GM12875 (cell line): ENCODE results near the gene UTP3.
"Not testable (repeated sequence)": the region's sequence is repeated elsewhere in the genome, so short reads cannot be mapped to it uniquely, and the experiment has no call there.

ENCODE experiments used
- H3K4me3 ChIP-seq: one replicate; pipeline ENCODE4 v1.5.1; 2011; ENCODE audit warnings: low read depth, low read length, control low read depth
- TF ChIP-seq, protein P1 (sequence below): IDR thresholded peaks from 2 replicates; pipeline ENCODE4 v1.5.1; 2011; ENCODE audit warnings: low read depth, mild to moderate bottlenecking, control low read depth, inconsistent platforms, low read length, moderate library complexity, borderline replicate concordance; ENCODE audit not compliant: insufficient read depth

The UTP3 gene

GRCh38 chr4:70691661-70692060 lies 3.3 kb downstream of the UTP3 start:
- H3K4me3 ChIP-seq: no peak overlapping the region

GRCh38 chr4:70694633-70695032 lies 6.3 kb downstream of the UTP3 start:
- H3K4me3 ChIP-seq: not testable (repeated sequence)

More at GRCh38 chr4:70691661-70692060, 3.3 kb downstream of the UTP3 start:
- TF ChIP-seq, protein P1, sequence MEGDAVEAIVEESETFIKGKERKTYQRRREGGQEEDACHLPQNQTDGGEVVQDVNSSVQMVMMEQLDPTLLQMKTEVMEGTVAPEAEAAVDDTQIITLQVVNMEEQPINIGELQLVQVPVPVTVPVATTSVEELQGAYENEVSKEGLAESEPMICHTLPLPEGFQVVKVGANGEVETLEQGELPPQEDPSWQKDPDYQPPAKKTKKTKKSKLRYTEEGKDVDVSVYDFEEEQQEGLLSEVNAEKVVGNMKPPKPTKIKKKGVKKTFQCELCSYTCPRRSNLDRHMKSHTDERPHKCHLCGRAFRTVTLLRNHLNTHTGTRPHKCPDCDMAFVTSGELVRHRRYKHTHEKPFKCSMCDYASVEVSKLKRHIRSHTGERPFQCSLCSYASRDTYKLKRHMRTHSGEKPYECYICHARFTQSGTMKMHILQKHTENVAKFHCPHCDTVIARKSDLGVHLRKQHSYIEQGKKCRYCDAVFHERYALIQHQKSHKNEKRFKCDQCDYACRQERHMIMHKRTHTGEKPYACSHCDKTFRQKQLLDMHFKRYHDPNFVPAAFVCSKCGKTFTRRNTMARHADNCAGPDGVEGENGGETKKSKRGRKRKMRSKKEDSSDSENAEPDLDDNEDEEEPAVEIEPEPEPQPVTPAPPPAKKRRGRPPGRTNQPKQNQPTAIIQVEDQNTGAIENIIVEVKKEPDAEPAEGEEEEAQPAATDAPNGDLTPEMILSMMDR: no peak

DNA sequence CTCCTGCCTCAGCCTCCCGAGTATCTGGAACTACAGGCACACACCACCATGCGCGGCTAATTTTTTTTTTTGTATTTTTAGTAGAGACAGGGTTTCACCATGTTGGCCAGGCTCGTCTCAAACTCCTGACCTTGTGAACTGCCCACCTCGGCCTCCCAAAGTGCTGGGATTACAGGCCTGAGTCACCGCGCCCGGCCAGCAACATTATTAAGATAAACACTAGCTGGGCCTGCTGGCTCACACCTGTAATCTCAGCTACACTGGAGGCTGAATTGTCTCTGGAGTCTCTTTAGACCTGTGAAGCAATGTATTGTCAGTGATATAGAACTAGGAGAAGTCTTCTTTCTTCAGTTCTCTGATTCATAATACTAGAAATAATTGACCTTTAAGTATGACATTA lies 10.1 kb downstream of the UTP3 start:
- not testable (repeated sequence) for H3K4me3 ChIP-seq

DNA sequence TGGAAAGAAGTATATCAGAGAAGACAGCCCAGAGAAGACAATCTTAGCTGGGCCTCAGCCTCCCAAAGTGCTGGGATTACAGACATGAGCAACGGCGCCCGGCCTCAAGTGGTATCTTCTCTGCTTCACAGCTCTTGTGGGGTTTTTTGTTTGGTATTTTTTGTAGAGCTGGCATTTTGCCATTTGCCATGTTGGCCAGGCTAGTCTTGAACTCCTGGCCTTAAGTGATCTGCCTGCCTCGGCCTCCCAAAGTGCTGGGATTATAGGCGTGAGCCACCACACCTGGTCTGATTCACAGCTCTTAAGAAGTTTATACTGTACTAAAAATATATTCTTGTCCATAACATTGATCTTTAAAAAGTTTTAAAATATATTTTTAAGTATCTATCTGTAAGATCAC lies 12.4 kb downstream of the UTP3 start:
- TF ChIP-seq, protein P1: no peak
- no peak overlapping the region for H3K4me3 ChIP-seq

DNA sequence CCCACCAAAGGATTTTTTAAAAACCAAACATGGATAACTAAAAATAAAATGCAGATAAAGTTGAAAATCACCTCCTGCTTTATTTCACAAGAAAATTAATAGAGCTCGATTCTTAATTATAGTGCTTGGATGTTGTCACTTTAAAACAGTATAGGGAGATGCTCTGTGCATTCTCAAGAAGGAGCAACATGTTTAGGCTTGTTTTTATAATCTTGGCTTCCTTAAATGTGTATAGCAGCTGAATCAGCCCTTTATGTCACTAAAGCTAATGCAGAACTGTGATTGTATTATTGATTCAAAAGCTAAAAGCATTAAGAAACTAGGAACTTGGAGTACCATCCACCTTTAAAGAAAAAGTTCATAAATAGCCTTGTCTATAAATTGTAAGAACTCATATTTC lies 12.9 kb downstream of the UTP3 start:
- TF ChIP-seq, protein P1: no peak
- no peak overlapping the region for H3K4me3 ChIP-seq

GRCh38 chr4:70702592-70702991 lies 14.3 kb downstream of the UTP3 start:
- not testable (repeated sequence) for H3K4me3 ChIP-seq

- H3K4me3 ChIP-seq: peak overlapping the region; percentile 62
- TF ChIP-seq, protein P1: no peak
Observed at GRCh38 chr4:70703619-70704214, 15.4 kb downstream of the UTP3 start.

DNA sequence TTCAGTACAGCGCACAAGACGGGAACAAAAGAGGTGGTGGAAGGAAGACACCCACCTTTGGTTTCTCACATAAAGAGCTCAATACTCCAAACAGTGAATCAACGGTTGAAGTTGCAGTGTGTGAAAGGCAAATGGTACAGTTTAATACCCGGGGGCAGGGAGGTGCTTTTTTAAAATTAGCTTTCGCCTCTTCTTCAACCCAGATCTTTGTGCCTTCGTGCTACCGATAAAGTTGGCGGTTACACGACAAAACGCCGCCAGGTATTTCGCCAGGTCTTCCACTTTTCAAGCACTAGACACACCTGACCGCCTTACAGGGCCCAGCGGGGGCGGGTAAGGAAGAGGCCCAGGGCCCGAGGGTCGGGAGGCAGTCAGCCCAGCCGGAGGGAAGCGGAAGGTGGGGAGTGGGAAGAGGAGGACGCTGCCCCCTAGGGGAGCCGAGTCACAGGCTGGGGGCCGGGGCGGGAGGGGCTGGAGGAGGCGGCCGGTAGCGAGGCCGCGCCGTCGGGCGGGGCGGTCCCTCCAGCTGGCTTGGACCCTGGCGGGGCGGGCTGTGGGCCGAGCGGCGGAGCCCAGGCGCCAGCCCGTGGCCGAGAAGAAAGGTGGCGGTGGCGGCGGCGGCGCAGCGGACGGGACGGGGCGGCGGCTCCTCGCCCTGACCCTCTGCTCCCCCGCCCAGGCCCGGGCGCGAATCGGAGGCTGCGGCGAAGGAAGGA lies 16.0 kb downstream of the UTP3 start:
- H3K4me3 ChIP-seq: peak overlapping the region; percentile 62
- TF ChIP-seq, protein P1: 0 out of 2 replicates have a peak, but pooled peaks have one; percentile 34

GRCh38 chr4:70704931-70705182 lies 16.5 kb downstream of the UTP3 start:
- peak overlapping the region; percentile 62 for H3K4me3 ChIP-seq
- TF ChIP-seq, protein P1: no peak
